T-cell (primary cell): ENCODE results near the gene SPACA5. TPM values are rescaled to one million over a fixed set of nuclear protein-coding genes. Genes with fewer than 3 reads are reported as not detected.
A peak's percentile ranks its signal among the peaks of the same experiment; 100 is the strongest.
"Not testable (repeated sequence)": the region's sequence is repeated elsewhere in the genome, so short reads cannot be mapped to it uniquely, and the experiment has no call there.

Experiments
- ATAC-seq, 4 experiments: fragments of 200-7000 bp in 3 of 4; fragments of 150-1000 bp in 1 of 4; cut with Tn5 transposase; replicated peaks in 1 of 4; 1 replicate in 3 of 4; 2 replicates in 1 of 4; pipeline ENCODE4 v1.10.0; 2021; ENCODE audit warnings: moderate library complexity in 3 of 4, mild to moderate bottlenecking in 2 of 4, moderate number of reproducible peaks in 1 of 4
- CTCF ChIA-PET, 2 donors: fragments of 300-600 bp; sonication (Branson Sonifier 250); formaldehyde crosslinking; loops; one replicate each; lab custom pipeline; 2022; ENCODE audit warnings: antibody characterized with exemption in 2 of 2; lab: Charles Lee
- POLR2A ChIA-PET, 2 donors: fragments of 300-600 bp; sonication (Branson Sonifier 250); formaldehyde crosslinking; loops; one replicate each; lab custom pipeline; 2022; ENCODE audit warnings: antibody characterized with exemption in 2 of 2; lab: Charles Lee
- DNase-seq, 35 experiments: peaks; one replicate each; pipeline versions ENCODE4 v3.0.0 to v3.0.0-alpha.2; 2013 to 2023
- H3K27ac ChIP-seq: one replicate; pipeline ENCODE4 v1.5.1; 2013; ENCODE audit warnings: low read length
- H3K27me3 ChIP-seq, 2 experiments: replicated peaks in 1 of 2; 1 replicate in 1 of 2; 2 replicates in 1 of 2; pipeline versions ENCODE4 v1.6.1 to v1.7.0; 2013; ENCODE audit warnings: low read length in 1 of 2, mixed read lengths in 1 of 2; ENCODE audit not compliant: control insufficient read depth in 2 of 2, insufficient read depth in 2 of 2; ENCODE audit errors: extremely low read depth in 1 of 2
- H3K36me3 ChIP-seq, 2 donors: 1 replicate in 1 of 2; 2 replicates in 1 of 2; pipeline versions ENCODE4 v1.6.1 to v1.7.0; 2013; ENCODE audit warnings: low read length in 1 of 2; ENCODE audit not compliant: control insufficient read depth in 2 of 2, insufficient read depth in 1 of 2; ENCODE audit errors: extremely low read depth in 1 of 2
- H3K4me1 ChIP-seq, 2 experiments: 1 replicate in 1 of 2; 2 replicates in 1 of 2; pipeline versions ENCODE4 v1.6.1 to v1.7.0; 2013; ENCODE audit warnings: low read length in 2 of 2, mixed read lengths in 1 of 2; ENCODE audit not compliant: insufficient read depth in 2 of 2, control insufficient read depth in 1 of 2; ENCODE audit errors: extremely low read depth in 1 of 2
- H3K4me3 ChIP-seq, 2 donors: 1 replicate in 1 of 2; 2 replicates in 1 of 2; pipeline versions ENCODE4 v1.5.1 to v1.7.0; 2013; ENCODE audit warnings: mild to moderate bottlenecking in 2 of 2, low read length in 1 of 2, moderate library complexity in 1 of 2; ENCODE audit not compliant: control insufficient read depth in 1 of 2; ENCODE audit errors: extremely low read depth in 1 of 2
- H3K9me3 ChIP-seq: 2 replicates; pipeline ENCODE4 v1.7.0; 2013
- H3K27ac Mint-ChIP-seq, 2 donors: one replicate each; pipeline ENCODE4 v1.8.0; 2020 to 2021; ENCODE audit warnings: mild to moderate bottlenecking in 2 of 2, mixed read lengths in 2 of 2
- H3K27me3 Mint-ChIP-seq, 2 donors: one replicate each; pipeline ENCODE4 v1.8.0; 2021 to 2022; ENCODE audit warnings: mixed read lengths in 2 of 2
- H3K36me3 Mint-ChIP-seq: one replicate; pipeline ENCODE4 v1.8.0; 2021; ENCODE audit warnings: mixed read lengths
- H3K4me1 Mint-ChIP-seq, 3 donors: one replicate each; pipeline ENCODE4 v1.8.0; 2020 to 2022; ENCODE audit warnings: mixed read lengths in 3 of 3, mild to moderate bottlenecking in 1 of 3
- H3K4me3 Mint-ChIP-seq, 3 donors: one replicate each; pipeline ENCODE4 v1.8.0; 2020 to 2022; ENCODE audit warnings: mild to moderate bottlenecking in 3 of 3, mixed read lengths in 3 of 3, moderate library complexity in 3 of 3
- H3K9me3 Mint-ChIP-seq, 3 donors: one replicate each; pipeline ENCODE4 v1.8.0; 2020 to 2022; ENCODE audit warnings: mixed read lengths in 3 of 3
- WGBS: methylation state at CpG from one replicate; pipeline ENCODE4 v1.1.5; 2013; ENCODE audit warnings: missing lambda C conversion rate; ENCODE audit not compliant: insufficient coverage; 5-methylcytosine and 5-hydroxymethylcytosine counted together
- total RNA-seq, 35 experiments: library from RNA in 6 of 35; stranded (reverse) in 6 of 35; fragments of 120-200 nt in 1 of 35; gene quantifications; one replicate each; pipeline versions ENCODE4 v1.2.1 to v1.2.4 and lab custom pipeline; 2013 to 2026

SPACA5 gene
- not detected for total RNA-seq
- not detected for total RNA-seq (2013)
- total RNA-seq (lab: John Stamatoyannopoulos, UW) = 0 to 0.12 (median 0) reads per million in 29 experiments

DNA sequence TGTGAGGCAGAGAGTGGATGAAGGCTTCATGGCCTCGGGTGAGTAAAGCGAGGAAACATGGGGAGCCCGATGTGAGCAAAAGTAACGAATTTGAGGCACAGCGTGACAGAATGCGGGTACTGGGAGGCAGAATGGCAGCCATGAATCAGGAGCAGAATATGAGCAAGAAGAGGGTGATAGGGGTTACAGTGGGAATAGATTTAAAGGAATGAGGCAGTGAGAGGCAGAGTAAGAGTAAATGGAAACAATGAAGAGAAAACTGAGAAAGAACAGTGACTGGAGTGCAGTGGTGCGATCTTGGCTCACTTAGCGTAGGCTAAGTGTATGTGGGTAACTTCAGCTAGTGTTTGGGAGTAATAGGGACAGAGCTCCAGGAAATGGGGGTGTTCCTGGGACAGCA is at the start of gene SPACA5:
Gene SPACA5, plus strand, starts transcription at position 301 of the 400 bp plus-strand sequence. CDS start 815 bp downstream, outside the sequence.
- POLR2A ChIA-PET, H3K36me3 ChIP-seq, H3K27ac ChIP-seq, H3K9me3 ChIP-seq, CTCF ChIA-PET, DNase-seq, H3K36me3 Mint-ChIP-seq, H3K4me3 Mint-ChIP-seq, ATAC-seq, H3K9me3 Mint-ChIP-seq, H3K4me3 ChIP-seq, H3K27ac Mint-ChIP-seq, H3K4me1 ChIP-seq, H3K27me3 Mint-ChIP-seq, H3K27me3 ChIP-seq: not testable (repeated sequence)
- peaks cover 11 to 16% (median 15%) of the 10 kb centered on the region in 3 donors for H3K4me1 Mint-ChIP-seq
- no CpG with 5 or more reads among the region's 8 CpGs for WGBS

- POLR2A ChIA-PET, H3K4me1 Mint-ChIP-seq, H3K4me1 ChIP-seq, H3K36me3 Mint-ChIP-seq, H3K9me3 ChIP-seq, H3K4me3 Mint-ChIP-seq, H3K9me3 Mint-ChIP-seq, DNase-seq, ATAC-seq, H3K27me3 Mint-ChIP-seq, H3K27ac ChIP-seq, H3K27me3 ChIP-seq, H3K27ac Mint-ChIP-seq, CTCF ChIA-PET, H3K36me3 ChIP-seq, H3K4me3 ChIP-seq: not testable (repeated sequence)
- WGBS = no CpG with 5 or more reads among the region's 4 CpGs
These were observed 48.6 kb upstream of the SPACA5 start for GRCh38 chrX:47958206-47958605.

GRCh38 chrX:47958761-47959342 is 47.9 kb upstream of the SPACA5 start:
- no peaks in the 10 kb centered on the region for H3K27me3 Mint-ChIP-seq
- Histone ChIP-seq H3K4me3 (no peak overlapping the region), H3K9me3 (no peaks in the 10 kb centered on the region), H3K36me3 (no peaks in the 10 kb centered on the region), H3K27ac (no peak overlapping the region), H3K27me3 (no peaks in the 10 kb centered on the region), H3K4me1 (no peaks in the 10 kb centered on the region)
- DNase-seq (peak in 13 of 35 experiments; percentile 1 to 52 (median 10)), ATAC-seq (peak; percentile 27 to 84 (median 70))
- H3K4me1 Mint-ChIP-seq = peaks cover 0 to 2% (median 0%) of the 10 kb centered on the region in 3 donors
- H3K9me3 Mint-ChIP-seq = no peaks in the 10 kb centered on the region
- ChIA-PET POLR2A (no interaction called here), CTCF (no interaction called here)
- H3K27ac Mint-ChIP-seq = no peak overlapping the region
- H3K4me3 Mint-ChIP-seq = no peak overlapping the region
- 100% methylated on average over 1 of the region's 4 CpGs for WGBS
- no peaks in the 10 kb centered on the region for H3K36me3 Mint-ChIP-seq

DNA sequence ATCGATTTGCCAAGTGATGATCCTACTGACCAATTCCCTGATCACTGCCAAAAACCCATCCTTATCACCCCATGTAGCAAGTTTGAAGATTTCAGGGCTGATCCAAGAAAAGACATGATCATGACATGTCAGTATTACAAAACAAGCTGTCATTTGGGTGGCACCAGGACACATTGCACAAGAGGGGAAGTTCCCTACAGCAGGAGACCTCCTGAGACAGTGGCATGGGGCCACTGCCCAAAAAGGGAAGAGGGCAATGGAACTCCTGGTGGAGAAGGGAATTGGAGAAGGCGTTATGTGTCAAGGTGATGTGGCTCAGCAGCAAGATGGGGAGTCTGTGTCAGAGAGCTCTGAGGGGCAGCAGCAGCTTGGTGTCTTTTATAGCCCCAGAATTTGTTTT is 46.4 kb upstream of the SPACA5 start:
- Histone ChIP-seq H3K36me3 (no peaks in the 10 kb centered on the region), H3K27me3 (no peaks in the 10 kb centered on the region), H3K4me1 (no peaks in the 10 kb centered on the region), H3K9me3 (no peaks in the 10 kb centered on the region), H3K4me3 (no peak overlapping the region), H3K27ac (no peak overlapping the region)
- Mint-ChIP-seq H3K27ac (no peak overlapping the region), H3K9me3 (peaks cover 0 to 6% (median 6%) of the 10 kb centered on the region in 3 donors), H3K4me3 (no peak overlapping the region), H3K36me3 (peaks cover 5% of the 10 kb centered on the region), H3K27me3 (no peaks in the 10 kb centered on the region), H3K4me1 (peaks cover 0 to 2% (median 0%) of the 10 kb centered on the region in 3 donors)
- DNase-seq = no peak
- CTCF ChIA-PET = no interaction called here
- ATAC-seq = no peak
- POLR2A ChIA-PET = no interaction called here
- 80% methylated on average over 1 of the region's 2 CpGs for WGBS

DNA sequence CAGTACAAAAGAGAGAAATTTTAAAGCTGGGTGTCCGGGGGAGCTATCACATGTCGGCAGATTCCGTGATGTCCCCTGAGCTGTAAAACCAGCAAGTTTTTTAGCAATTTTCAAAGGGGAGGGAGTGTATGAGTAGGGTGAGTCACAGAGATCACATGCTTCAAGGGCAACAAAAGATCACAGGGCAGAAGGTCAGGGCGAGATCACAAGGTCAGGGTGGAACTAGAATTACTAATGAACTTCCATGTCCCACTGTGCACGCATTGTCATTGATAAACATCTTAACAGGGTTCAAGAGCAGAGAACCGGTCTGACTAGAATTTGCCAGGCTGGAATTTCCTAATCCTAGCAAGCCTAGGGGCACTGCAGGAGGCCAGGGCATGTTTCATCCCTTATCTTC is 45.0 kb upstream of the SPACA5 start:
- H3K27ac ChIP-seq, H3K27me3 Mint-ChIP-seq, H3K36me3 ChIP-seq, H3K9me3 ChIP-seq, DNase-seq, POLR2A ChIA-PET, H3K36me3 Mint-ChIP-seq, H3K4me3 Mint-ChIP-seq, H3K4me3 ChIP-seq, H3K27me3 ChIP-seq, CTCF ChIA-PET, H3K4me1 Mint-ChIP-seq, H3K9me3 Mint-ChIP-seq, H3K27ac Mint-ChIP-seq, ATAC-seq, H3K4me1 ChIP-seq: not testable (repeated sequence)
- WGBS = 83% methylated on average over 2 of the region's 6 CpGs

- H3K4me1 ChIP-seq, H3K4me3 Mint-ChIP-seq, H3K36me3 Mint-ChIP-seq, H3K27ac ChIP-seq, H3K4me3 ChIP-seq, H3K27me3 ChIP-seq, H3K4me1 Mint-ChIP-seq, H3K36me3 ChIP-seq, H3K27ac Mint-ChIP-seq, DNase-seq, H3K27me3 Mint-ChIP-seq, CTCF ChIA-PET, ATAC-seq, POLR2A ChIA-PET, H3K9me3 ChIP-seq: not testable (repeated sequence)
- peaks cover 6 to 18% (median 7%) of the 10 kb centered on the region in 3 donors for H3K9me3 Mint-ChIP-seq
- WGBS = 97% methylated on average over 6 of the region's 14 CpGs
These were observed 41.3 kb upstream of the SPACA5 start for GRCh38 chrX:47965526-47965925.
